ENCODE data around the gene CENPM. TPM values are rescaled to one million over a fixed set of nuclear protein-coding genes. Genes with fewer than 3 reads are reported as not detected.

Gene CENPM
- total and polyA plus RNA-seq, 9 of the 15 experiments (the other 6 are each of a cell fraction or from before 2014, with no cell fraction given), result 11.3 to 67.7 (median 32.3) TPM

DNA sequence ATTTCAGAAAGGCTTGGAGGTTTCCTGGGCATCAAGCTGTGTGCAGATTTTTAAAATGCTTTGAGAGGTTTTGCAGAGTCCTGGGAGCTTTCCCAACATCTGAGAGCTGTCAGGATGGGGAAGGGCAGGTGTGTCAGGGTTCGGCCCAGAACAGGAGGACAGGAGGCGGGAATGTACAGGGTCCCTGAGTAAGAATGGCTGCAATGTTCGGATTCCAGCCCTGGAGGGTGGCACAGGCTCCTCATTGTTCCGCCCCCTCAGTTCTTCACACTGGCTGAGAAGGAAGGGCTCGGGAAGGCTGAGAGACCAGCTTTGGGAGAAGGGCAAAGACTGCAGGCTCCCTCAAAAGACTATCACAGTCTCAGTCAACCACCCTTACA lies 17.1 kb upstream of the CENPM start:
- no TSS peak for BruUV-seq (replicated peaks)
- POLR2A ChIA-PET, result interaction anchor here (0.8 kb wide), 2 partner anchors 39 to 176 kb away, joined by 3 read pairs; no protein-coding TSS in a partner anchor

More for the DNA sequence above, 17.1 kb upstream of the CENPM start:
- Histone ChIP-seq H3K9ac (ENCODE audit: insufficient read depth in 1 of 2, low read depth in 2 of 2, low read length in 2 of 2) (no peak overlapping the region), H3K9me3 (replicated peaks; ENCODE audit: control insufficient read depth, insufficient read depth, low read depth, low read length) (no peaks in the 10 kb centered on the region), H3K27ac (ENCODE audit: extremely low read depth, low read depth, low read length) (no peak overlapping the region), H4K20me1 (replicated peaks; ENCODE audit: control insufficient read depth, insufficient read depth, low read length) (no peaks in the 10 kb centered on the region), H3K4me1 (replicated peaks in 1 of 2; ENCODE audit: control insufficient read depth in 2 of 2, insufficient read depth in 2 of 2, low read length in 2 of 2) (peaks cover 15 to 19% of the 10 kb centered on the region in 2 experiments), H2AFZ (ENCODE audit: low read depth, low read length) (no peak overlapping the region), H3K9me1 (ENCODE audit: control insufficient read depth, insufficient read depth, low read length) (no peaks in the 10 kb centered on the region), H3K36me3 (ENCODE audit: control insufficient read depth, insufficient read depth, low read length) (no peaks in the 10 kb centered on the region), H3K4me2 (ENCODE audit: insufficient read depth, low read length) (no peak overlapping the region), H3K79me2 (ENCODE audit: control insufficient read depth, insufficient read depth, low read length) (no peaks in the 10 kb centered on the region), H3K27me3 (ENCODE audit: control insufficient read depth in 2 of 2, insufficient read depth in 2 of 2, low read length in 2 of 2) (no peaks in the 10 kb centered on the region), H3K4me3 (no peak overlapping the region)
- no peak for TF ChIP-seq RBM14 (IDR thresholded peaks at IDR 0.05; ENCODE audit: borderline replicate concordance, insufficient read depth, low read depth, low read length)
- TF ChIP-seq, protein P1, sequence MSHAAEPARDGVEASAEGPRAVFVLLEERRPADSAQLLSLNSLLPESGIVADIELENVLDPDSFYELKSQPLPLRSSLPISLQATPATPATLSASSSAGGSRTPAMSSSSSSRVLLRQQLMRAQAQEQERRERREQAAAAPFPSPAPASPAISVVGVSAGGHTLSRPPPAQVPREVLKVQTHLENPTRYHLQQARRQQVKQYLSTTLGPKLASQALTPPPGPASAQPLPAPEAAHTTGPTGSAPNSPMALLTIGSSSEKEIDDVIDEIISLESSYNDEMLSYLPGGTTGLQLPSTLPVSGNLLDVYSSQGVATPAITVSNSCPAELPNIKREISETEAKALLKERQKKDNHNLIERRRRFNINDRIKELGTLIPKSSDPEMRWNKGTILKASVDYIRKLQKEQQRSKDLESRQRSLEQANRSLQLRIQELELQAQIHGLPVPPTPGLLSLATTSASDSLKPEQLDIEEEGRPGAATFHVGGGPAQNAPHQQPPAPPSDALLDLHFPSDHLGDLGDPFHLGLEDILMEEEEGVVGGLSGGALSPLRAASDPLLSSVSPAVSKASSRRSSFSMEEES (CRISPR knock-in tag; IDR thresholded peaks at IDR 0.05), result no peak
- TF ChIP-seq POLR2A (conservative IDR thresholded peaks at IDR 0.05), result no peak
- TF ChIP-seq HDGF (IDR thresholded peaks at IDR 0.05), result no peak
- no peak for TF ChIP-seq HDAC3 (IDR thresholded peaks at IDR 0.05; ENCODE audit: borderline replicate concordance, partially characterized antibody)
- no peak for TF ChIP-seq ZSCAN32 (CRISPR knock-in tag; IDR thresholded peaks at IDR 0.05)
- DNase-seq (ENCODE audit: extremely low read depth in 1 of 4, low spot score in 3 of 4) (no peak), ATAC-seq (no peak), FAIRE-seq (no peak)
- intact Hi-C loops (cut with micrococcal nuclease) (loop anchor here (10.0 kb wide), 2 partner anchors 111 to 151 kb away; partner anchors contain the start of genes NAGA, PHETA2 and SMDT1), in situ Hi-C loops (cut with MboI) (loop anchor here (25.0 kb wide), 1 partner anchor 473 kb away; the partner anchor contains the start of gene NFAM1)
- WGBS (ENCODE audit: insufficient coverage, low coverage, missing lambda C conversion rate), result 7% methylated on average over 3 of the region's 5 CpGs
- CTCF ChIA-PET (ENCODE audit: low intra/inter-chr PET ratio), result no interaction called here

Data from K562 (cell line).